HG03521 (cell line): ENCODE results near the gene SART3.
"Not testable (repeated sequence)": the region's sequence is repeated elsewhere in the genome, so short reads cannot be mapped to it uniquely, and the experiment has no call there.

ENCODE experiments used
- ATAC-seq: cut with Tn5 transposase; IDR thresholded peaks from one replicate; pipeline ENCODE4 v1.9.1; 2021; ENCODE audit warnings: mild to moderate bottlenecking, moderate library complexity; ENCODE audit not compliant: unreplicated experiment

Gene SART3

DNA sequence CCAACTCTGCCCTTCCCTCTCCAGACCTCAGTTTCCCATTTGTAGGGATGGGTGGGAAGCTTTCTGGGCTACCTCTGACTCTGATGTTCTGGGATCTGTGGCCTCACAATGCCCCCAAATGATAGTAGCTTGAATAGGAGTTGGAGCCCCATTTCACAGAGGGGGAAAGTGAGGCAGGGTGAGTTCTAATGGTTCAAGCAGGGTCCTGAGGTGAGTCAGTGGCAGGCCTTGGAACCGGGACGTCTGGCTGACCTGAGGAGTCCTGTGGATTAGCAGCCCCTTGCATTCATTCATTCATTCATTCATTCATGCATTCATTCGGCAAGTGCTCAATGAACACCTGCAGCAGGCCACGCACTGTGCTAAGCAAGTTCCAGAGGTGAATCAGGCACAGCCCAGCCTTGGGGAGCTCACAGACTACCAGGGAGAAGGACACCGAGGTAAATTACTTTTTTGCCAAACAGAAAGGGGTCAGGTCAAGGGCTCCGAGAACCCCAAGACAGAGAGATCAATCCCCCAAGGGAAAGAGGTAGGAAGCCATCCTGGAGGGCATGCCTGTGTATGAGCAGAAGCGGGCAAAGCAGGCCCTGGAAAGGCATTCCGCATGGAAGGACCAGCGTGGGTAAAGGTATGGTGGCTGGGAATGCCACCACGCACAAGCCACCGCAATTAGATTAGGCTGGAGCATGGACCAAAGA is 37.7 kb upstream of the SART3 start:
- no peak for ATAC-seq

- no peak for ATAC-seq
These were observed 36.8 kb upstream of the SART3 start, which contains the start of gene TMEM119 for GRCh38 chr12:108597559-108598471. Gene TMEM119 (minus strand): TSS chr12:108598084. CDS start chr12:108592383, 5,701 bp downstream.

DNA sequence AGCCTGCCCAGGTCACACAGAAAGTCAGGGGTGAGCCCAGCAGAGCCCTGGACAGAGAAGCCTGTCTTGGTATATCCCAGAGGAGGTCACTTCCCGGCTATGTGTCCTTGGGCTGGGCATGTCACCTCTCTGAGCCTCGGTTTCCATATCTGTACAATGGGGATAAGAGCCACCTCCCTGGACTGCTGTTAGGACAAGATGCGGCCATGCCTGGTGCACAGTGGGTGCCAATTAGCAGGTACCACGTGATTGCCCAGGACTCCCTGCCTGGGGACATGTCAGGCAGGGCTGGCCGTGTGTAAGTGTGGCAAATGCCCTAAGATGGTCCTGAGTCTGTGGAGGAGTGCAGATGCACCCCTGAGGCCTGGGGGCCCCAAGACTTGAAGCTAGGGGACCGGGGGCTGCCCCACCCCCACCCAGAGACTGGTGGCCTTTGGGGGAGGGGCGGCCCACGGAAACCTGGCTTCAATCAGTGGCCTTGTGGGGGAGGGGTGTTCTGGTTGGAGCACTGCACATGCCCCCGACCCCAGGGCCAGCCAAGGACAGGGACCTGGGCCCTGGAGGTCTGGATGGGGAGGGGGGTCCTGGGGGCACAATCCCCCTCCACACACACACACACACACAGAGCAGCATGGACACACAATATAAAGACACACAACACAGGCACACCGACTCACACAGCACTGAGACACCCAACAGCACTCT is 36.0 kb upstream of the SART3 start:
- ATAC-seq = no peak

GRCh38 chr12:108595711-108596647 is 35.0 kb upstream of the SART3 start:
- no peak for ATAC-seq

- no peak for ATAC-seq
These were observed 34.2 kb upstream of the SART3 start for GRCh38 chr12:108594960-108595710.

GRCh38 chr12:108594323-108594903 is 33.4 kb upstream of the SART3 start:
- ATAC-seq = no peak

DNA sequence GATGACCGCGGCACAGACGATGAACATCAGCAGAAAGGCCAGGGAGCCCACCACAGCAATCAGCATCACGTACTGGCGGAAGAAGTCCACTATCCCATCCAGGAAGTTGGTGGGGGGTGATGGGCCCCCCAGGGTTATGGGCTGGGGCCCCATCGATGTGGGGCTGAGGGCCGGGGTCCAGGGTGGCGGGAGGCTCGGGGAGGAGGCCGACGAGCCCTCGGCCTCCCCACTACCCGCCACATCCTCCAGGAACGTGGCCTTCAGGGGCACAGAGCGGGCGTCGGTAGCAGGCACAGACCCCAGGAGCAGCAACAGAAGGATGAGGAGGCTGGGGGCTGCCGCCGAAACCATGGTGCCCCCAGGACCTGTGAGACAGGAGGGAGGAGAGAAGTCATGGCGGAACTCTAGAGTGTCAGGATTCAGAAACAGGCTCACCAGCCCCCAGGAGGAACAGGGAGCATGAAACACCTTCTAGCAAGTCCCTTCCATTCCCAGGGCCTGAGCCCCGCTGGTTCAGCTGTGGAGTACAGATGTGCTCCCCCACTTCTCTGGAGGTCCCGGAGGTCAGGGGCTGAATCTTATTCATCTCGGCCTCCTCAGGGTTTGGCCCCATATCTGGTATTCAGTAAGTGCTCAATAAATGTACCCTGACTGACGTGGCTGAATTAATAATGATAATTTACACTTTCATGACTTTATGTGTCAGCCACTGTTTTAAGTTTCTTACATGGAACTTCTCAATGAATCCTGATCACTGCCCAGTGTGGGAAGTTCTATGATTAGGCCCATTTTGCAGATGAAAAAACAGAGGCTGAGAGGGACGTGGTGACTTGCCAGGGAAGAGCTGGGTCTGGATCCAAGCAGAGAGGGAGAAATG is 31.3 kb upstream of the SART3 start:
- no peak for ATAC-seq

GRCh38 chr12:108591267-108591980 is 30.5 kb upstream of the SART3 start:
- no peak for ATAC-seq

- ATAC-seq = not testable (repeated sequence)
These were observed 29.5 kb upstream of the SART3 start for GRCh38 chr12:108590463-108590862.

DNA sequence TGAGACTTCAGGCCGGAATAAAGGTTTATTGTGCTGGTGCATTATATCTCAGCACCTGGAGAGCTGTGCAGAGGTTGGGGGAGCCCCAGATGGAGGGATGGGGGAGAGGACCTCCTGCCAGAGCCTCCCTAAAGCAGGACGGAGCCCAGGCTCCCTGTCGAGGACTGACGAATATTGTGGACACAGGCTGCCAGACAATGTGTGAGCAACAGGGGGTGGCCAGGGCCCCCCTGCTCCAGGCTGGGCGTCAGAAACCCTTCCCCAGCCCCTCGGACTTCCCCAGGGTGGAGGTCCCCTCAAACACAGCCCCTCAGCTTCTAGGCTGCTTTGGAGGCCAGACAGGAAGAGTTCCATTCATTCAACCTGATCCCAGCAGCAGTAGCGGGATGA is 28.9 kb upstream of the SART3 start:
- ATAC-seq = no peak

- no peak for ATAC-seq
These were observed 28.3 kb upstream of the SART3 start for GRCh38 chr12:108589028-108589839.

GRCh38 chr12:108587826-108588225 is 26.9 kb upstream of the SART3 start:
- ATAC-seq = no peak

- ATAC-seq = no peak
These were observed 25.3 kb upstream of the SART3 start for GRCh38 chr12:108586306-108586705.

DNA sequence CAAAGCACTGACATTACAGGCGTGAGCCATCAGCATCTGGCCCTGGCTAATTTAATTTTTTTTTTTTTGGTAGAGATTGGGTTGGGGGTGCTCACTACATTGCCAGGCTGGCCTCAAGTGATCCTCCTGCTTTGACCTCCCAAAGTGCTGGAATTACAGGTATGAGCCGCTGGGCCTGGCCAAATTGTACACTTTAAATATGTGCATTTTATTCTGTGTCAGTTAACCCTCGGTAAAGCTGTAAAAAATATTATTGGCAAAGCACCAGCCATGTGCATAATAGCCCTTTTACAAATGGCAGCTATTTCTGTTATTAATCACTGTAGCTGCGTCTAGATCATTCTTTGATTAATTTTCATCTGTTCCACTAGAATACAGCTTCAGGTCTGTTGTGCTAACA is 24.9 kb upstream of the SART3 start:
- ATAC-seq = no peak

DNA sequence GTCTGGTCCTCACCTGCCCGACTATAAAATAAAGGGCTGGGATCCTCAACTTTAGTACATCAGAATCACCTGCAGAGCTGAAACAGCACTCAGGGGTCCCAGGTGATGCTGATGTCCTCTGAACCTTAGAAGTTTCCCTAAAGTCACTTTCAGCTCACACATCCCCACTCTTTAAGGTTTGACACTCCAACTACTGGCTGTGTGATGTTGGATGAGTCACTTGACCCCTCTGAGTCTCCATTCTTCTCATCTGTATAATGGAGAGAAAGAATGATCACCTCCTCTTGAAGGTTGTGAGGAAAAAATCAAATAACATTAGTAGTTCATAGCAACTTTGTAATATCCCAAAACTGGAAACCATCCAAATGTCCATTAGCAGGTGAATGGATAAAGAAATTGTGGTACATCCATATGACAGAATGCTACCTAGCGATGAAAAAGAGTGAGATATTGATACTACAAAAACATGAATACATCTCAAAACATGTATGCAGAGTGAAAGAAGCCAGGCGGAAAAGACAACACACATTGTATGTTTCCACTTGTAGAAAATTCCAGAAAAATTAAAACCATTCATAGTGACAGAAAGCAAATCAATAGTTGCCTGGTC is 23.6 kb upstream of the SART3 start:
- no peak for ATAC-seq

DNA sequence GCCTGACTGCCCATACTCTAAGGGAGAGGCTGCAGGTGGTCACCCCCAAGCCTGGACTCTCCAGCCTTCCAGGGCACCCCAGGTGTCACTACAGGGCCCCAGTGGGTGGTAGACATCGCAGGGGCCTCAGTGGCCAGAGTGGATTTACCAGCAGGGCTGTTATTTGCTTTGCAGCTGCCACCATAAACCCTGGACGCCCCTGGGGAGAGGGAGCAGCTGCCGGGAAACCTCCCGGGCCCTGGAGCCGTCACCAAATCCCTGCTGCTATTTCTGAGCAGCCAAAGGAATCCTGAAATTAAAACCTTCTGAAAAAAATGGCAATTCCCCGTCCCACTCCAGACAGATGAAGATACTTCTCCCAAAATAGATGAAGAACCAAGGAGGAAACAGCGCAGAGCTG is 23.0 kb upstream of the SART3 start:
- no peak for ATAC-seq
